HepG2 (cell line): ENCODE results near the gene PDE5A. TPM values are rescaled to one million over a fixed set of nuclear protein-coding genes. Genes with fewer than 3 reads are reported as not detected.

Experiments
- ATAC-seq: fragments of 200-7000 bp; cut with Tn5 transposase; 3 replicates; pipeline ENCODE4 v1.9.1; 2020; ENCODE audit warnings: mild to moderate bottlenecking, moderate library complexity
- BruUV-seq: library from RNA; stranded (reverse); fragments of 400-500 nt; replicated peaks from 2 replicates; lab custom pipeline; 2021; lab: Mats Ljungman, UMichigan
- CTCF ChIA-PET: fragments of 300-600 bp; formaldehyde crosslinking; extraction: SDS; loops from one replicate; lab custom pipeline; 2021; ENCODE audit warnings: low total read pairs, inconsistent platforms, low intra/inter-chr PET ratio; lab: Yijun Ruan, JAX
- POLR2A ChIA-PET: fragments of 350-600 bp; sonication (Branson Sonifier 250); formaldehyde crosslinking; loops from one replicate; lab custom pipeline; 2020; ENCODE audit warnings: antibody characterized with exemption, inconsistent platforms; lab: Yijun Ruan, JAX
- DNase-seq: peaks from one replicate; pipeline ENCODE4 v3.0.0-alpha.2; 2015; ENCODE audit warnings: low spot score
- FAIRE-seq: peaks from 3 replicates; lab custom pipeline; 2011; peaks lifted over from hg19 to GRCh38; lab: Jason Lieb, UNC
- H2AFZ ChIP-seq: one replicate; pipeline ENCODE4 v1.6.1; 2011; ENCODE audit warnings: low read length, inconsistent platforms
- H3K27ac ChIP-seq: fragments of 300-600 bp; 3 replicates; pipeline ENCODE4 v1.8.0; 2011; ENCODE audit warnings: mixed run types, mild to moderate bottlenecking, mixed read lengths, low read length, inconsistent platforms; ENCODE audit not compliant: insufficient read depth; ENCODE audit errors: extremely low read length
- H3K27me3 ChIP-seq, 2 experiments: fragments of 200-600 bp in 1 of 2; 2 replicates in 1 of 2; 3 replicates in 1 of 2; pipeline versions ENCODE4 v1.6.0 to v1.8.0; 2011; ENCODE audit warnings: low read length in 2 of 2, mild to moderate bottlenecking in 2 of 2, moderate library complexity in 2 of 2, inconsistent platforms in 1 of 2; ENCODE audit not compliant: insufficient read depth in 2 of 2, control insufficient read depth in 1 of 2
- H3K36me3 ChIP-seq, 2 experiments: fragments of 200-600 bp in 1 of 2; replicated peaks in 1 of 2; 2 replicates in 1 of 2; 3 replicates in 1 of 2; pipeline versions ENCODE4 v1.5.1 to v1.8.0; 2011; ENCODE audit warnings: low read length in 2 of 2, inconsistent platforms in 1 of 2; ENCODE audit not compliant: insufficient read depth in 2 of 2, control insufficient read depth in 1 of 2
- H3K4me1 ChIP-seq: 2 replicates; pipeline ENCODE4 v1.5.1; 2012; ENCODE audit warnings: low read length, inconsistent platforms; ENCODE audit not compliant: insufficient read depth
- H3K4me2 ChIP-seq: 2 replicates; pipeline ENCODE4 v1.6.0; 2011; ENCODE audit warnings: low read depth, low read length, inconsistent platforms
- H3K4me3 ChIP-seq, 3 experiments: fragments of 200-600 bp in 1 of 3; sonication (generic), shearing (Covaris generic) in 1 of 3; replicated peaks in 1 of 3; 2 replicates each; pipeline ENCODE4 v1.5.1; 2011 to 2016; ENCODE audit warnings: low read length in 3 of 3, inconsistent platforms in 2 of 3, low read depth in 2 of 3, mild to moderate bottlenecking in 2 of 3, control low read depth in 1 of 3, mixed read lengths in 1 of 3; ENCODE audit not compliant: insufficient read depth in 1 of 3
- H3K79me2 ChIP-seq: one replicate; pipeline ENCODE4 v1.6.1; 2011; ENCODE audit warnings: low read length, inconsistent platforms; ENCODE audit not compliant: insufficient read depth
- H3K9ac ChIP-seq: 2 replicates; pipeline ENCODE4 v1.6.0; 2011; ENCODE audit warnings: mild to moderate bottlenecking, low read depth, low read length, inconsistent platforms; ENCODE audit not compliant: insufficient read depth
- H3K9me3 ChIP-seq: 2 replicates; pipeline ENCODE4 v1.5.1; 2012; ENCODE audit warnings: mild to moderate bottlenecking, low read length
- H4K20me1 ChIP-seq: 2 replicates; pipeline ENCODE4 v1.6.0; 2011; ENCODE audit warnings: inconsistent platforms, mild to moderate bottlenecking, low read length, moderate library complexity; ENCODE audit not compliant: insufficient read depth
- FOXM1 ChIP-seq: sonication (generic); formaldehyde crosslinking; IDR thresholded peaks from 2 replicates; pipeline ENCODE4 v1.5.0; 2020; ENCODE audit warnings: missing genetic modification reagents
- NR2F6 ChIP-seq, 2 experiments: IDR thresholded peaks; 2 replicates each; pipeline ENCODE4 v1.6.1; 2016; ENCODE audit warnings: antibody characterized with exemption in 1 of 2, mild to moderate bottlenecking in 1 of 2
- PLRG1 ChIP-seq: fragments of 450-650 bp; conservative IDR thresholded peaks from 2 replicates; pipeline ENCODE4 v1.6.1; 2016
- RFX1 ChIP-seq: fragments of 450-650 bp; IDR thresholded peaks from 2 replicates; pipeline ENCODE4 v1.6.1; 2017
- RFXANK ChIP-seq: IDR thresholded peaks from 2 replicates; pipeline ENCODE4 v1.6.1; 2016
- SRSF9 ChIP-seq: fragments of 200-400 bp; formaldehyde crosslinking; IDR thresholded peaks from 2 replicates; pipeline ENCODE4 v1.6.1; 2018; ENCODE audit warnings: borderline replicate concordance, mild to moderate bottlenecking, low read depth, low read length; ENCODE audit not compliant: insufficient read depth, poor library complexity, severe bottlenecking
- ZFP36L2 ChIP-seq: sonication (generic); formaldehyde crosslinking; IDR thresholded peaks from 2 replicates; pipeline ENCODE4 v1.4.0; 2020; ENCODE audit warnings: missing genetic modification reagents
- ZNF121 ChIP-seq: sonication (generic); formaldehyde crosslinking; IDR thresholded peaks from 2 replicates; pipeline ENCODE4 v1.5.0; 2020; ENCODE audit warnings: mild to moderate bottlenecking, missing genetic modification reagents
- ZNF264 ChIP-seq: sonication (generic); formaldehyde crosslinking; IDR thresholded peaks from 2 replicates; pipeline ENCODE4 v1.4.0; 2020; ENCODE audit warnings: missing genetic modification reagents
- ZNF296 ChIP-seq: sonication (generic); formaldehyde crosslinking; conservative IDR thresholded peaks from 2 replicates; pipeline ENCODE4 v1.5.0; 2020; ENCODE audit warnings: mild to moderate bottlenecking, missing genetic modification reagents
- ZNF7 ChIP-seq: IDR thresholded peaks from 2 replicates; pipeline ENCODE4 v1.6.1; 2016; ENCODE audit warnings: missing biosample characterization, missing genetic modification reagents
- WGBS: methylation state at CpG from one replicate; pipeline ENCODE4 v1.1.6; 2017; ENCODE audit warnings: low lambda C conversion rate; 5-methylcytosine and 5-hydroxymethylcytosine counted together
- in situ Hi-C: cut with HindIII; loops from 2 replicates; pipeline ENCODE4 v1.10.0; 2017; ENCODE audit warnings: low pct_unique_long_range_greater_than_20kb; ENCODE audit not compliant: extremely low pct_ligation_motif_present
- intact Hi-C: fragments of 100-400 bp; cut with micrococcal nuclease; formaldehyde crosslinking; loops from one replicate; pipeline ENCODE4 v1.10.0; 2022; ENCODE audit not compliant: unreplicated experiment
- polyA plus RNA-seq, 8 experiments: library from polyadenylated mRNA; depleted of rRNA in 3 of 8; stranded (reverse) in 7 of 8; unstranded in 1 of 8; fragments of >200 nt; fragmentation: Illumina TruSeq in 4 of 8; extraction: Trizol in 4 of 8; gene quantifications; 2 replicates each; pipeline versions ENCODE4 v1.2.1 to v1.2.3, GENCODE V29; 2011 to 2016; ENCODE audit warnings: low read depth in 4 of 8, missing spikeins in 1 of 8, mixed read lengths in 1 of 8; ENCODE audit not compliant: insufficient read depth in 1 of 8
- total RNA-seq, 5 experiments: library from RNA; depleted of rRNA; stranded (reverse); fragments of >200 nt; fragmentation: Illumina TruSeq; extraction: Trizol; gene quantifications; 2 replicates each; pipeline ENCODE4 v1.2.3, GENCODE V29; 2016; ENCODE audit warnings: low read depth in 1 of 5
- TF ChIP-seq, protein P1 (sequence below): IDR thresholded peaks from 2 replicates; pipeline ENCODE4 v1.6.1; 2016
- TF ChIP-seq, protein P2 (sequence below): fragments of 450-650 bp; IDR thresholded peaks from 2 replicates; pipeline ENCODE4 v1.6.1; 2017

PDE5A gene
- total and polyA plus RNA-seq, 2 of the 13 experiments (the other 11 are each of a cell fraction or from before 2014, with no cell fraction given), result 0.22 to 0.44 TPM

DNA sequence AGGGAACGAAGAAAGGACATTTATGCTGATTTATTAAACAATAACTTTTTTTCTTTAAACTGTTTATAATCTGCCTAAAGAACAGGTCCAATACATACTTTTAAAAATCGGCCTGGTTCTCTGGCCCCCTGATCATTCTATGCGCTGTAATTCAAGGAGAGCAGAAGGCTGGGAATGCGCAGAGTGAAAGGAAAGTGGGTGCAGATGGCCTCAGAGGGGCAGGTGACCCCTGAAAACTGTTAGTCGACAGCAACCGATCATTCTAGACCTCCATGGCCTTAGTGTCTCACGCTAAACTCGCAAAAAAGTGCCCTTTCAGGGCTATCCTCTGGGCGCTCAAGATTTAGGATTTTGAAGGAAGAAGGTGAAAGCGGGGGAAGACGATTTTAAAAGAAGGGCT is 2.2 kb downstream of the PDE5A start (continued):
- TF ChIP-seq, protein P1, sequence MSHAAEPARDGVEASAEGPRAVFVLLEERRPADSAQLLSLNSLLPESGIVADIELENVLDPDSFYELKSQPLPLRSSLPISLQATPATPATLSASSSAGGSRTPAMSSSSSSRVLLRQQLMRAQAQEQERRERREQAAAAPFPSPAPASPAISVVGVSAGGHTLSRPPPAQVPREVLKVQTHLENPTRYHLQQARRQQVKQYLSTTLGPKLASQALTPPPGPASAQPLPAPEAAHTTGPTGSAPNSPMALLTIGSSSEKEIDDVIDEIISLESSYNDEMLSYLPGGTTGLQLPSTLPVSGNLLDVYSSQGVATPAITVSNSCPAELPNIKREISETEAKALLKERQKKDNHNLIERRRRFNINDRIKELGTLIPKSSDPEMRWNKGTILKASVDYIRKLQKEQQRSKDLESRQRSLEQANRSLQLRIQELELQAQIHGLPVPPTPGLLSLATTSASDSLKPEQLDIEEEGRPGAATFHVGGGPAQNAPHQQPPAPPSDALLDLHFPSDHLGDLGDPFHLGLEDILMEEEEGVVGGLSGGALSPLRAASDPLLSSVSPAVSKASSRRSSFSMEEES (CRISPR knock-in tag), result no peak
- TF ChIP-seq, protein P2, sequence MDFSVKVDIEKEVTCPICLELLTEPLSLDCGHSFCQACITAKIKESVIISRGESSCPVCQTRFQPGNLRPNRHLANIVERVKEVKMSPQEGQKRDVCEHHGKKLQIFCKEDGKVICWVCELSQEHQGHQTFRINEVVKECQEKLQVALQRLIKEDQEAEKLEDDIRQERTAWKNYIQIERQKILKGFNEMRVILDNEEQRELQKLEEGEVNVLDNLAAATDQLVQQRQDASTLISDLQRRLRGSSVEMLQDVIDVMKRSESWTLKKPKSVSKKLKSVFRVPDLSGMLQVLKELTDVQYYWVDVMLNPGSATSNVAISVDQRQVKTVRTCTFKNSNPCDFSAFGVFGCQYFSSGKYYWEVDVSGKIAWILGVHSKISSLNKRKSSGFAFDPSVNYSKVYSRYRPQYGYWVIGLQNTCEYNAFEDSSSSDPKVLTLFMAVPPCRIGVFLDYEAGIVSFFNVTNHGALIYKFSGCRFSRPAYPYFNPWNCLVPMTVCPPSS, result no peak
- TF ChIP-seq RFXANK (CRISPR knock-in tag) (no peak), ZNF121 (CRISPR knock-in tag) (no peak), PLRG1 (no peak), ZFP36L2 (CRISPR knock-in tag) (no peak), ZNF7 (no peak), ZNF264 (CRISPR knock-in tag) (no peak)

DNA sequence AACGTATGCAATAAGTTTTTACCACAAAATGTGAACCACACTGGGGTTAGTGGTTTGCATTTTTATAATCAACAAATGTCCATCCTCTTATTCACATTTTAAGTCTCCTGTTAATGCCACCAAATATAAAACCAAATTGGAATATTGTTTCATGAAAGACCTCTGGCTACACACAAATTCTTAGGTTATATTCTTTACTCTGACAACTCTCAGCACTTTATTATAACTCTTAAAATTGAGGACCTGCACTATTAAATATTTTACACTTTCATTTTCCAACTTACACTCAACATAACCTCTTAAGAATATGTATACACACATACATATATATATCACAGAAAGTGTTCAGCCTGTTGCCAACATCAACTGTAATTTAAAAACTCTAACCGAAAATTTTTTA is 2.8 kb downstream of the PDE5A start:
- no peak overlapping the region for H3K27ac ChIP-seq
- H2AFZ ChIP-seq, result no peak overlapping the region
- H3K4me3 ChIP-seq, result no peak overlapping the region
- H3K79me2 ChIP-seq, result no peaks in the 10 kb centered on the region
- no peaks in the 10 kb centered on the region for H4K20me1 ChIP-seq
- POLR2A ChIA-PET, result no interaction called here
- TF ChIP-seq NR2F6 (IDR thresholded peaks at IDR 0.05) (no peak), NR2F6 (CRISPR knock-in tag; IDR thresholded peaks at IDR 0.05) (no peak), RFX1 (no peak), FOXM1 (CRISPR knock-in tag) (no peak), ZNF296 (no peak), SRSF9 (no peak)
- peaks cover 28% of the 10 kb centered on the region for H3K4me1 ChIP-seq
- no peaks in the 10 kb centered on the region for H3K9me3 ChIP-seq
- H3K27me3 ChIP-seq, result peaks cover 4 to 21% of the 10 kb centered on the region in 2 experiments; a peak in 4 of 5 replicates
- H3K36me3 ChIP-seq, result no peaks in the 10 kb centered on the region
- DNase-seq, result no peak
- H3K9ac ChIP-seq, result no peak overlapping the region
- WGBS, result 28% methylated on average over 2 of the region's 2 CpGs
- BruUV-seq, result no TSS peak
- no peak for FAIRE-seq
- CTCF ChIA-PET, result interaction anchor here (2.0 kb wide), 1 partner anchor 644 kb away, joined by 6 read pairs; no protein-coding TSS in a partner anchor
- in situ Hi-C loops, result loop anchor here (10.0 to 25.0 kb wide), 3 partner anchors 311 to 638 kb away; no protein-coding TSS in a partner anchor
- intact Hi-C loops, result loop anchor here (10.0 kb wide), 1 partner anchor 131 kb away; no protein-coding TSS in a partner anchor
- no peak for ATAC-seq
- H3K4me2 ChIP-seq, result no peak overlapping the region
